Right atrium auricular region (tissue), 2 donors: ENCODE data around the gene STOM. TPM values are rescaled to one million over a fixed set of nuclear protein-coding genes. Genes with fewer than 3 reads are reported as not detected.

ENCODE experiments used
- DNase-seq: peaks from one replicate; pipeline ENCODE4 v3.0.0-alpha.2; 2019; ENCODE audit warnings: low spot score
- H3K27ac ChIP-seq, 2 donors: fragments of 200-600 bp; sonication (generic); 1 replicate in 1 of 2; 2 replicates in 1 of 2; pipeline ENCODE4 v1.5.1; 2016 to 2019
- H3K27me3 ChIP-seq, 2 donors: fragments of 200-600 bp; sonication (generic); one replicate each; pipeline versions ENCODE4 v1.5.1 to v1.6.0; 2017 to 2019
- H3K36me3 ChIP-seq: fragments of 200-600 bp; sonication (generic); one replicate; pipeline ENCODE4 v1.5.1; 2016
- H3K4me1 ChIP-seq, 2 donors: fragments of 200-600 bp; sonication (generic); one replicate each; pipeline versions ENCODE4 v1.5.1 to v1.6.0; 2017 to 2019
- H3K4me3 ChIP-seq, 2 donors: fragments of 200-600 bp; sonication (generic); 1 replicate in 1 of 2; 2 replicates in 1 of 2; pipeline ENCODE4 v1.5.1; 2017 to 2019; ENCODE audit warnings: mild to moderate bottlenecking in 1 of 2, moderate library complexity in 1 of 2
- H3K9me3 ChIP-seq, 2 donors: fragments of 200-600 bp; sonication (generic); one replicate each; pipeline ENCODE4 v1.5.1; 2019
- total RNA-seq, 2 donors: library from RNA; depleted of rRNA; stranded (reverse); fragments of >200 nt; gene quantifications; one replicate each; pipeline ENCODE4 v1.1.0, GENCODE V29; 2016
- TF ChIP-seq, protein P1 (sequence below), 2 donors: fragments of 200-600 bp; sonication (generic); IDR thresholded peaks; one replicate each; pipeline ENCODE4 v1.5.1; 2019; ENCODE audit warnings: antibody characterized with exemption in 2 of 2

STOM gene
- total RNA-seq, 2 donors from 2014 or later: 152 to 173 TPM

DNA sequence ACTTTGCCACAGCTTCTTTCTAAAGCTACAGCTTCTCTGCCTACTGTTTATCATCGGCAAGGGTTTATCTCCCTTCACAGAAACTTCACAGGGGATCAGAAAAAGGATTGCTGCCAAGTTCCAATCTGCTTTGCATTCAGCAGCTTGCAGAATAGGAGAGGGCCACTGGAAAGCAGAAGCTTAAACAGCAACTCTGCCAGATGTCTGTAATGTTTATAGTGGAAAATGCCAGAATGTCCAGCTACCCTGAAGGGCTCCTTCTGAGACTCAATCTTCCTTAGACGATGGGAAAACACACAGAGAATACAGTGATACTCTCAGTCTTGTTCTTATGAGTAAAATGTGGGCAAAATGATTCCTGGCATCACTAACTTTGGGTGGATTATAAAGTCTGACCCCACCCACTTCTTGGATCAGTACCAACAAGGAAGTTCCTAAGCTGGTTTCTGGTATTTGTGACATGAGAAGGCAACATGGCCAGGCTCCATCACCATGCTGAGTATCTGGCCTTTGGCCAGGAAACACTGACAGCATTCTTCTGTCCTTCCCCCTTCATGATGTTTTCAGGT, 19.0 kb downstream of the STOM start:
- Histone ChIP-seq H3K4me1 (peaks cover 3 to 67% of the 10 kb centered on the region in 2 donors), H3K36me3 (peaks cover 84% of the 10 kb centered on the region), H3K4me3 (no peak overlapping the region), H3K9me3 (no peaks in the 10 kb centered on the region), H3K27ac (peak overlapping the region; percentile 95 to 98), H3K27me3 (no peaks in the 10 kb centered on the region)
- DNase-seq: peak; percentile 90
- TF ChIP-seq, protein P1, sequence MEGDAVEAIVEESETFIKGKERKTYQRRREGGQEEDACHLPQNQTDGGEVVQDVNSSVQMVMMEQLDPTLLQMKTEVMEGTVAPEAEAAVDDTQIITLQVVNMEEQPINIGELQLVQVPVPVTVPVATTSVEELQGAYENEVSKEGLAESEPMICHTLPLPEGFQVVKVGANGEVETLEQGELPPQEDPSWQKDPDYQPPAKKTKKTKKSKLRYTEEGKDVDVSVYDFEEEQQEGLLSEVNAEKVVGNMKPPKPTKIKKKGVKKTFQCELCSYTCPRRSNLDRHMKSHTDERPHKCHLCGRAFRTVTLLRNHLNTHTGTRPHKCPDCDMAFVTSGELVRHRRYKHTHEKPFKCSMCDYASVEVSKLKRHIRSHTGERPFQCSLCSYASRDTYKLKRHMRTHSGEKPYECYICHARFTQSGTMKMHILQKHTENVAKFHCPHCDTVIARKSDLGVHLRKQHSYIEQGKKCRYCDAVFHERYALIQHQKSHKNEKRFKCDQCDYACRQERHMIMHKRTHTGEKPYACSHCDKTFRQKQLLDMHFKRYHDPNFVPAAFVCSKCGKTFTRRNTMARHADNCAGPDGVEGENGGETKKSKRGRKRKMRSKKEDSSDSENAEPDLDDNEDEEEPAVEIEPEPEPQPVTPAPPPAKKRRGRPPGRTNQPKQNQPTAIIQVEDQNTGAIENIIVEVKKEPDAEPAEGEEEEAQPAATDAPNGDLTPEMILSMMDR (IDR thresholded peaks at IDR 0.05): no peak

DNA sequence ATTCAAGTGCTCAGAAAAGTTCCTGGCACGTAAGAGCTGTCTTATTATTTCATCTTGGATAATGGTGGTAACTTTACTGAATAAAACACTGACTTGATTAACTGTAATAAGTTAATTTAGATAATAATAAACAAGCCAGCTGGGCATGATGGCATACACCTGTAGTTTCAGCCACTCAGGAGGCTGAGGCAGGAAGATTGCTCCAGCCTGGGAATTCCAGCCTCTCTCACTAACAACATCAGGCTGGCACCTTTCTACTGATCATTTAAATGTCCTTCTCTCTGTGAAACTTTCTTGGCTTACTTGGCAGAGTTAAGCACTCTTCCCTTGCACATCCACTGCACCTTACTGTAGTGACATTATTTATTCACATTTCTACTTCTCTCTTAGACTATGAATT, 20.0 kb downstream of the STOM start:
- H3K27ac ChIP-seq: peak overlapping the region; percentile 95 to 98
- TF ChIP-seq, protein P1 (IDR thresholded peaks at IDR 0.05): no peak

GRCh38 chr9:121349009-121349408, 21.0 kb downstream of the STOM start:
- peaks cover 84% of the 10 kb centered on the region for H3K36me3 ChIP-seq
- peak overlapping the region in 1 of 2 donors; percentile 95 for H3K27ac ChIP-seq
- TF ChIP-seq, protein P1 (IDR thresholded peaks at IDR 0.05): no peak
- no peak for DNase-seq
- peaks cover 3 to 68% of the 10 kb centered on the region in 2 donors for H3K4me1 ChIP-seq
- H3K9me3 ChIP-seq: no peaks in the 10 kb centered on the region
- H3K27me3 ChIP-seq: no peaks in the 10 kb centered on the region
- H3K4me3 ChIP-seq: no peak overlapping the region

More for the DNA sequence above, 20.0 kb downstream of the STOM start:
- Histone ChIP-seq H3K9me3 (no peaks in the 10 kb centered on the region), H3K36me3 (peaks cover 83% of the 10 kb centered on the region), H3K4me3 (no peak overlapping the region), H3K27me3 (no peaks in the 10 kb centered on the region), H3K4me1 (peaks cover 3 to 68% of the 10 kb centered on the region in 2 donors)
- DNase-seq: no peak

DNA sequence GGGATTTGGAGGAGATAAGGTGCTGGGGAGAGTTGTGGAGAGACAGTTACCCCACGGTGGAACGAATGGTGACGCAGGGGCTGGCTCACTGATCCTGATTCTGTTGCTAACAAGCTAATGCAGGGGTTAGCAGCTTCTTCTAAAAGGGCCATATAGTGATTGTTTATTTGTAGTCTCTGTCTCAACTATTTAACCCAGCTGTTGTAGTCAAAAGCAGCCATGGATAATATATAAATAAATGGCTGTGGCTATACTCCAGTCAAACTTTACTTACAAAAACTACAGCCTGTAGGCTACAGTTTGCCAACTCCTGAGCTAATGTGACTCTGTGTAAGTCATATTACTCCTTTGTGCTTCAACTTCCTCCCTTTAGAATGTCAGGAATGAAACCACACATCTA, 21.8 kb downstream of the STOM start:
- peak overlapping the region in 1 of 2 donors; percentile 2 for H3K27ac ChIP-seq
- H3K27me3 ChIP-seq: no peaks in the 10 kb centered on the region
- no peaks in the 10 kb centered on the region for H3K9me3 ChIP-seq
- H3K36me3 ChIP-seq: peaks cover 84% of the 10 kb centered on the region
- TF ChIP-seq, protein P1 (IDR thresholded peaks at IDR 0.05): no peak
- H3K4me1 ChIP-seq: peaks cover 3 to 65% of the 10 kb centered on the region in 2 donors
- H3K4me3 ChIP-seq: no peak overlapping the region
- no peak for DNase-seq

GRCh38 chr9:121345070-121345469, 25.0 kb downstream of the STOM start:
- DNase-seq: no peak
- Histone ChIP-seq H3K9me3 (no peaks in the 10 kb centered on the region), H3K27me3 (no peaks in the 10 kb centered on the region), H3K27ac (peak overlapping the region in 1 of 2 donors; percentile 38), H3K4me1 (peaks cover 0 to 34% of the 10 kb centered on the region in 2 donors), H3K4me3 (no peak overlapping the region), H3K36me3 (peaks cover 92% of the 10 kb centered on the region)
- TF ChIP-seq, protein P1 (IDR thresholded peaks at IDR 0.05): no peak

DNA sequence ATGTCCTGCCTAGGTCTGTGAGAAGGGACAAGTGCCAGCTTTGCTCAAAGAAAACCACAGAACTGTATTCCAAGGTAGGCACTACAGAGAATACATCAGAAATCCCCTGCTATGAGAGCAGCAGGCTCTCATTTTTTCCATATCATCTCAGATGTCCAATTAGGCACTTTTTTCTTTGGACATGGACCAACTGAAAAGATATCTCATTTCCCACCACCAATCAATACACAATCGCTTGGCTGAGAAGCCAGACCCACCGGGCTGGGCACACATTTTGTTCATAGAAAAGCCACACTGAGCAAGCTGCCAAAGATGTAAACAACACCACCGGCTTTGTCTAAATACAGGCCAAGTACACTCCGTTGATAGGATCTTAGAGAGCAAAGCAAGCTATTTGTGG, 25.9 kb downstream of the STOM start:
- H3K27me3 ChIP-seq: no peaks in the 10 kb centered on the region
- no peak overlapping the region for H3K27ac ChIP-seq
- H3K9me3 ChIP-seq: no peaks in the 10 kb centered on the region
- peaks cover 0 to 29% of the 10 kb centered on the region in 2 donors for H3K4me1 ChIP-seq
- peaks cover 98% of the 10 kb centered on the region for H3K36me3 ChIP-seq
- no peak overlapping the region for H3K4me3 ChIP-seq
- TF ChIP-seq, protein P1 (IDR thresholded peaks at IDR 0.05): no peak
- DNase-seq: no peak
